LHCN-M2 (cell line): ENCODE data around the gene TOGARAM2. TPM values are rescaled to one million over a fixed set of nuclear protein-coding genes. Genes with fewer than 3 reads are reported as not detected.

Source experiments
- DNase-seq: peaks from one replicate; pipeline ENCODE4 v3.0.0-alpha.2; 2012; ENCODE audit warnings: low read depth
- total RNA-seq: library from RNA; depleted of rRNA; stranded (reverse); fragments of >200 nt; gene quantifications from 2 replicates; pipeline ENCODE4 v1.2.3, GENCODE V29; 2014

Gene TOGARAM2
- total RNA-seq, 1 experiment from 2014 or later = 0.75 TPM

DNA sequence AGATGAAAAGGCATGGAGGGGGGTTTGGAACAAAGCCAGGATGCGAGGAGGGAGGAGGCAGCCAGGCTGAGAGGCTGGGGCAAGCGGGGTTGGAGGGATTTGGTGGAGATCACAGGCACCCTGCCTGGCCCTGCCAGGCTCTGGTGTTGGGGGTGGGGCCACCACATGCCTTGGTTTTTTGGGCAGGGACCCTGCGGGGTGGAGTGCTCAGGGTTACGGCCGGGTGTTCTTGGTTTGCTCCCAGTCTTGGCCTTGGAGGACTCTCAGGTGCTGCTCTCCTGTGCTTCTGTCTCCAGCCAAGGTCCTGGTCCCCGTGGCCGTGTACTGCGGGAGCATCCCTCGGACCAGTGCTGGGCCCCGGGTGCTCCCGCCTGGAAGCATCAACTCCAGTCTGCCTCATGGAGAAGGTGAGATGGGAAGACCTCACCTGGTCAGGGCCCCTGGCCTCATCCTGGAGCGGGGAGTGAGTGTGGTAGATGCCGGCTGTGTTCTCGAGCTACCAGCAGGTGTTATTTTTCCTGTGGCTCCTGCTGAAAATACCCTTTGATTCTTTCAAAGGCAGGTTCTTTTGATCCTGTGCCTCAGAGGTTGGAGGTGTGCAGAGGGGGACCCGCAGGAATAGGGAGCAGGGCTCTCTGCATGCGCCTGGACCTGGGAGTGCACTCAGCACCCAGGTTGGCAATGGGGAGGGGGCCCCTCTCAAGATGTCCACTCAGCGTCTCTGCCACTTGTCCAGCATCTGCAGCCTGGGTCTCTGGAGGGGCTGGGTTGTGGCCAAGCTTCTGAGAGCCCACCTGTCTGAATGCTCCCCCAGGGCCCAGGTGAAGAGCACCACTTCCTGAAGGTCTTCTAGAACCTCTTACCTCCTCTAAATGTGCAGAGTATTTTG, 17.0 kb downstream of the TOGARAM2 start:
- no peak for DNase-seq

DNA sequence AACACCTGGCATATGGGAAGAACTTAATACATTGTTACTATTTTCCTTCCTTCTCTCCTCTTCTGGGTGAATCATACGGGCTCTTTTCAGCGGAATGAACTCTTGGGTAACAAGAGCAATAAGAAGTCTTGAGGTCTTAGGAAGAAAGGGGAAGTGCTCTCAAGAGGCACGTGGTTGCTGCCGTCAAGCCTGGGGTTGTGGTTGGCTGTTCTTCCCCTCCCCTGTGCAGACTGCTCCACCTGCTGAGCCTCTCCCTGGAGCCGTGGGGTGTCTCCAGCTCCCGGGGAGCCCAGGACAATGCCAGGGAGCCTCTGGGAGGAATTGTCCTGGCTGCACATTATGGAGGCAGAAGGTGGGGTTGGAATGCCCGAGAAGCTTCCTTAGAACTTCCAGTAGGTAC, 19.4 kb downstream of the TOGARAM2 start:
- DNase-seq = peak; percentile 34

DNA sequence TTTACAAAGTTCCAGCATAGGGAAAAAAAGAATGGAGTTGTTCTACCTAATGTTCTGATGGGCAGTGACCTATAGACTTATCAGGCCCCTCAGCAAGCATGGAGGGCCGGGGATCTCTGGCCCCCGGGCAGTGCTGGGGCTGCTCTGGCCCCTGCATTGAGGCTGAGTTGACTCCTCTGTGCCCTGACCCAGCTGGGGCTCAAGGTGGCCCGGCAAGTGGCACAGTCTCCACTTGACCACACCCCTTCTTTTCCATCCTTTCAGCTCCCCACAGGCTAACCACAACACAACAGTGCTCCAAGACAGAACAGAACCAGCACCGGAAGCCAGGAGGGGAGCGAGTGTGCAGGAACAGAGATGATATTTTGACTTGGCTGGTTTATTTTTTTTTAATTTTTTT, 19.9 kb downstream of the TOGARAM2 start:
- DNase-seq = no peak

DNA sequence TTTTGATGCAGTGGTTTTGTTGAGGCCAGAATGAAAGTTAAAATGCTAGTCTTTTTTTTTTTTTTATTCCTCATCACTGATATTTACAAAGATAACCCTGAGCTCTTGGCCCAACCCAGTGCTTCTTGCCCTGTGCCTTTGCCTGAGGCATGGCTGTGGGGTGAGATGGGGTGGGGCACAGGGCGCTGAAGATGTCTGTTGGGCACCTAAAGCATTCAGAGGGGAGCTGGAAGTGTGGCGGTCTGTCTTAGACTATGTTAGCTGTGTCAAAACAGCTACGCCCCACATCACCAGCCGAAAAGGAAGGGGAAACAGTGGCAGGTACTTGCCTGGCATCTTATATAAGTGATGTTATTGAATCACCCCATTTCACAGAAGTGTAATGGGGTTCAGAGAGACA, 20.7 kb downstream of the TOGARAM2 start:
- no peak for DNase-seq

DNA sequence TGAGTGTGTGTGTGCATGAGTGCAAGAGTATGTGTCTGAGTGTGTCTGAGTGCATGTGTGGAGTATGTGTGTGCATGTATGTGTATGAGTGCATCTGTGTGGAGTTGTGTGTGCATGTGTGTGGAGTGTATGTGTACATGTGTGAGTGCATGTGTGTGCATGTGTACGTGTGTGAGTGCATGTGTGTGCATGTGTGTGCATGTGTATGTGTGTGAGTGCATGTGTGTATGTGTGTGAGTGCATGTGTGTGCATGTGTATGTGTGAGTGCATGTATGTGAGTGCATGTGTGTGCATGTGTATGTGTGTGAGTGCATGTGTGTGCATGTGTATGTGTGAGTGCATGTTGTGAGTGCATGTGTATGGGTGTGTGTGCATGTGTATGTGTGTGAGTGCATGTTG, 23.7 kb downstream of the TOGARAM2 start:
- no peak for DNase-seq

DNA sequence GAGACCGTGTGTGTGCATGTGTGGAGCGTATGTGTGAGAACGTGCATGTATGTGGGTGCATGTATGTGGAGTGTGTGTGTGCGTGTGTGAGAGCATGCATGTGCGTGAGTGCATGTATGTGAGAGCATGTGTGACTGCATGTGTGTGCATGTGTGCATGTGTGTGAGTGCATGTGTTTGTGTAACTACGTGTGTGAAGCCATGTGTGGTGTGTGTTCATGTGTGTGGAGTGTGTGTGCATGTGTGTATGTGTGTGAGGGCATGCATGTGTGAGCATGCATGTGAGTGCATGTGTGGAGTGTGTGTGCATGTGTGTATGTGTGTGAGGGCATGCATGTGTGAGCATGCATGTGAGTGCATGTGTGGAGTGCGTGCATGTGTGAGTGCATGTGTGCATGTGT, 24.2 kb downstream of the TOGARAM2 start:
- no peak for DNase-seq

DNA sequence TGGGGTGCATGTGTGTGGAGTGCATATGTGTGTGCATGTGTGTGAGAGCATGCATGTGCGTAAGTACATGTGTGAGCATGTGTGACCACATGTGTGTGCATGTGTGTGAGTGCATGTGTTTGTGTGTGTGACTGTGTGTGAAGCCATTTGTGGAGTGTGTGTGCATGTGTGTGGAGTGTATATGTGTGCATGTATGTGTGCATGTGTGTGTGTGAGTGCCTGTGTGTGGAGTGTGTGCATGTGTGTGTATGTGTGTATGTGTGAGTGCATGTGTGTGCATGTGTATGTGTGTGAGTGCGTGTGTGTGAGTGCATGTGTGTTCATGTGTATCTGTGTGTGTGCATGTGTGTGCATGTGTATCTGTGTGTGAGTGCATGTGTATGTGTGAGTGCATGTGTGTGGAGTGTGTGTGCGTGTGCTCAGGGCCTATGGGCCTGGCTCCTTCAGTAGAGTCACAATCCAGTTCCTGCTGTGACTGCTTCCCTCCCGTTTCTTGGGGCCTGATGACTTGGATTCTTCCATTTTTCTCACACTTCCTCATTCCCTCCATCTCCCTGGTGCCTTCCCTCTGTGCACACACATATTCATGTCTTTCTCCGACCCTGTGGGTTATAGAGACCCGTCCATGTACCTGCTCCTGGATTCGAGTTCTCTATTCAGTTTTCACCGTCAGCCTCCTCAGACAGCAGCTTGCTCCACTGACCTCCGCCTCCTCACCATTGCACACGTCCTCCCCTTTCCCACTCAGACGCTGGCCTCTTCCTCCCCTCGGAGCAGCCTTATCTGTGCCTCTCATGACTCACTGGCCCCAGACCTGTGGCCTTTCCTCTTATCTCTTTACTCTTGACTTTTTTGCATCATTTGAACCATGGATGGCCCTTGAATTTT, 25.2 kb downstream of the TOGARAM2 start:
- DNase-seq = no peak

DNA sequence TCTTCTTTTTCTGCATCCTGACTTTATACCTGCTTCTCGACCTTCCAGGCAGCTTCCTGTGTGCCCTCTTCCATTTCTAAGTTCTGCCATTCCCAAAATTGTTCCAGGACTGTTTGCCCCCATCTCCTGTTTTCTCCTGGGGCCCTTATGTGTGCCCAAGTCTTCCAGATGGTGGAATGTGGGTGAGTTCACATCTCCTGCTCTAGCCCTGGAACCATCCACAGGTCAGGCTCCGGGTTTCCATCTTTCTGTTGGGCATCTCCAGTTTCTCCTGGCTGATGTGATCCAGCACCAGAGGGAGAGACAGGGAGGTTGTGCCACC, 25.8 kb downstream of the TOGARAM2 start:
- no peak for DNase-seq

DNA sequence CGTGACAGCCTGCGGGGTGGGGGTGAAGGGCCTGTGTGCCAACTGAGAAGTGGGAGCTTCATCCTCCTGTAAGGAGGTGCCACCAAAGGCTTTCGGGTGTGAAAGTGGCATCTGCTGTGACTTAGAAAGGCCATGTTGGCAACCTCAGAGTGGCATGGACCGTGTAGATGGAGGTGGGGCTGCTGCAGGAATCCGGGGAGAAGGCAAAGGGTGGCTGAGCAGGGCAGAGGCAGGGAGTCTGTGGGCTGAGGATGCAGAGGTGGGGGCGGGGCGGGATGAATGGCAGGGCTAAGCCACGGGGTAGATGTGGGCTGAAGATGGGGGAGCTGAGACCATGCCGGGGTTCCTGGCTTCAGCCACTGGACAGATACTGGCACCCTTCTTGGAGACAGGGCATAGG, 28.2 kb downstream of the TOGARAM2 start:
- DNase-seq = no peak

DNA sequence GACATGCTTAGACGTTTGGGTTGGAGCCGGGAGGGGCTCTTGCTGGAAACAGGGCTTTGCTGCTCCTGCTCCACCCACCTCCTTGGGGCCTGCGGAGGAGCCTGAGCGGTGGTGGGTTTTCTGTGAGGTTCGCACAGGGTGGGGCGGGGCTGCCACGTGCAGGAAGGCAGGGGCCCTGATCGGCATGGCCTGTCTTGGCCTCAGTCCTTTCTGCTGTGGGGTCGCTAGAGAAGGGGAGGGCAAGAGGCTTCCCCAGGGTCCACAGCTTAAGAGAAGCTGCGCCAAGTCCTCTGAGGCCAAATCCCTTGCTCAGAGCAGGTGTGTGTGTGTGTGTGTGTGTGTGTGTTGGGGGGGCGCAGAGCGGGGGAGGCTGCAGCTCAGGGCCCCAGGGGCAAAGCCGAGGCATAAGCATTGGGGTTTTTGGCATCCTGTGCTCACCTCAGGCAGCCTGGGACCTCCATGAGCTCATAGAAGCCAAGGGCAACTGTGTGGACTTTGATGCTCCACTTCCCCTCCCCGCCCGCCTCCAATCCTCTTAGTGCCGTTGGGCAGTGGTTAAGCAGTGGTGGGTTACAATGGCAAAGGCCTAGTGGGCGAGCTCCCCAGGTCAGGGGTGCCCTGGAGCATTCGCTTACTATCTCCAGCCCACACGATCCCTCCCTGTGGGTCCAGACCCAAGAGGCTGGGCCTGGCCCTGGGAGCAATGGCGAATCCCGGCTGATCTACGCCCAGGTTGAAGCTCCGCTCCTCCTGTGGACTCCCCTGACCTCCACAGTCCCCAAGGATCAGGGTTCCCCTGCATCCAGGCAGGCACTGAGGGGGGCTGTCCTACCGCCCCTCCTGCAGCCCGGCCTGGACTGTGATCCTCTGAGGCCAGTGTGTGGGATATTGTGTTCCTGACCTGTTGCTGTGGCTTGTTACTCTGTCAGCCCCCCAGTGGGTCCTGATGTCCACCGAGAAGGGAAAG, 28.9 kb downstream of the TOGARAM2 start:
- no peak for DNase-seq

DNA sequence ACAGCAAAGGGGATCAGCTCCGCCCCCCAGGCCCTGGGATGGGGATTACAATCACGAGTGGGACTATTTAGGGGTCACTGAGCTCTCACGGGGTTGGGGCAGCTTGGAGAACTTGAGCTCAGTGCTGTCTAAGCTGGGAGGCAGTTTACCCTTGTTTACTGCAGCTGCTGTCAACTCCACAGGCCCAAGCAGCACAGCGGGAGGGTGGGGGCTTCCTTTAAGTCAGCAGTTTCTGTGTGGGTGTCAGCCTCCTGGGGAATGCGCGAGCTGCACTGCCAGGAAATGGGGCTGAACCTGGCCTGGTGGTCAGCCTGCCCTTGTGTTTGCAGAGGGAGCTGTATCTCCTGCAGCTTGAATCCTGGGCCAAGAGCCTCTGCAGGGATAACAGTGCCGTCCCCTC, 29.8 kb downstream of the TOGARAM2 start:
- peak; percentile 85 for DNase-seq

DNA sequence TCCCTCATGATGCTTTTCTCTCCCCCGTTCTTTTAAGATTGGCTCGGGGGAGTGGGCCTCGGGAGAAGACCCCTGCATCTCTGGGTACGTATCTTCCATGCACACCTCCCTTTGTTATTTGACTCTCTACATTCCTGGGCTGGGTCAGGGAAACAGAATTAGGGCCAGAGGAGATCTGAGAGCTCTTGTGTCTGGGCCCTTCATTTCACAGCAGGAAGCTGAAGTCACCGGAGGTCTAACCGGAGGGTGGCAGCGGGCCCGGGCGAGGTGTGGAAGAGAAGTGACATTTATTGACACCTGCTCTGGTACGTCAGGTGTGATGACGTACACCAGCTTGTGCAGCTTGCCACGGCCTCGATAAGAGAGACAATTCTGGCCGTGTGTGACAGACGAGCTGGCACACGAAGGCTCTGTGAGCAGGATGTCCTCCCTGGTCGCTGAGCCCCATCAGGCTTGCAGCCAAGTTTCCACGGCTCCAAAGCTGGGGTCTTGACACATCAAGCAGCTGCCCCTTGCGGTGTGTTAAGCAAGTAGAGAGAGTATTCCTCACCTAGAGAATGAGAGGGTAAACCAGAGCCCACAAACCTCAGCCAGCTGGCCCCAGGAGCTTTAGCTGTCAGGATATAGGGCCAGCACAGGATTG, 30.4 kb downstream of the TOGARAM2 start:
- peak; percentile 89 for DNase-seq

DNA sequence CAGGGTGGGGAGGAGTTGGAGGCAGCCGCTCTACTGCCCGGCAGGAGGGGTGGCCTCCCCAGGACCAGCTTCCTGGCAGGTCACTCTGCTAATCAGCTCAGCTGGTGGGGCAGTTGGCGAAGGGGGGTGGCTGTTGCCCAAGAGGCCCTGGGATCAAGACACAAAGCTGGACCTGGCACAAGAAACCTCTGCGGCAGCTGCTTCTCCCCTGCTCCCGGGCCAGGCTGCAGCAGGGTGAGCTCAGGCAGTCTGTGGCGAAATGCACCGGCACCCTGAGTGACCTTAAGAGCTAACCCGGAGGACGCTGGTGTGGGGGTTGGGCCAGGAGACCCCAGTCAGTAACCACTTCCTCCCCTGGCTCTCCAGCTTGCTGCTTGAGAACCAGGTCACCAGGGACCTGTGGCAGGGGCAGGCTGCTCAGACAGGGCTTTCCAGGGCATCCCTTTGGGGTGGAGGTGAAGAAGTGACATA, 31.1 kb downstream of the TOGARAM2 start:
- peak; percentile 85 for DNase-seq

DNA sequence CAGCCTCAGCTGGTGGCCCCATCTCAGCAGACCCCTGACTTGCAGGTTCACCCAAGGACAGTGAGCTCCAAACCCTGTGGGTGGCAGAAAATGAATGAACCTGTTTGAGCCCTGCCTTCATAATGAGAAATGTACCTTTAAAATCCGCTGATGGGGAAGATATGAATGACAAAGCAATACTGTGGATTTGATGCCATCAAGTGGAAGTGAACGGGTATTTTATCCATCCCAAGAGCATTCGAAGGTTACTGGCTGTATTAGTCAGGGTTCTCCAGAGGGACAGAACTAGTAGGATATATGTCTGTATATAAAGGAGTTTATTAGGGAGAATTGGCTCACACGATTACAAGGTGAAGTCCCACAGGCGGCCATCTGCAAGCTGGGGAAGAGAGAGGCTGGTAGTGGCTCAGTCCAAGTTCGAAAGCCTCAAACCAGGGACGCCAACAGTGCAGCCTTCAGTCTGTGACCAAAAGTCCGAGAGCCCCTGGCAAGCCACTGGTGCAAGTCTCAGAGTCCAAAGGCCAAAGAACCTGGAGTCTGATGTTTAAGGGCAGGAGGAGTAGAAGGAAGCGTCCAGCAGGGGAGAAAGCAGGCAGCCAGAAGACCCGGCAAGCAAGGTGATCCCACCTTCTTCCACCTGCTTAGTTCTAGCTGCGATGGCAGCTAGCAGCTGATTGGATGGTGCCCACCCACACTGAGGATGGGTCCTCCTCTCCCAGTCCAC, 32.1 kb downstream of the TOGARAM2 start:
- peak; percentile 45 for DNase-seq

DNA sequence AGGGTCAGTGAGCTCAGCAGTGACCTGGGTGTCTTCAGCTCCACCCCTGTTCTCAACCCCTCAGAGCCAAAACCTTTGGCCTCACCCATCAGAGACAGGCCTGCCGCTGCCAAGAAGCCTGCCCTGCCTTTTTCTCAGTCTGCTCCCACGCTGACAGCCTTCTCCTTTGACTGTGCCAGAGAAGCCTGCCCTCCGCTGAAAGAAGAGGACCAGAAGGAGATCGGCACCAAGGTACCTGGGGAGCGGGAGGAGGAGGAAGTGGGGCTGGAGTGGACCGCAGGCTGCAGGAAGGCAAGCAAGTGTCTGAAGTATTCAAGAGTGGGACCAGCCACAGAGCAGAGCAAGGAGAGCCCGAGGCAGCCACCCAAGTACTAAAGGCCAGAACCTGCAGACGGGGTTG, 33.2 kb downstream of the TOGARAM2 start:
- no peak for DNase-seq

DNA sequence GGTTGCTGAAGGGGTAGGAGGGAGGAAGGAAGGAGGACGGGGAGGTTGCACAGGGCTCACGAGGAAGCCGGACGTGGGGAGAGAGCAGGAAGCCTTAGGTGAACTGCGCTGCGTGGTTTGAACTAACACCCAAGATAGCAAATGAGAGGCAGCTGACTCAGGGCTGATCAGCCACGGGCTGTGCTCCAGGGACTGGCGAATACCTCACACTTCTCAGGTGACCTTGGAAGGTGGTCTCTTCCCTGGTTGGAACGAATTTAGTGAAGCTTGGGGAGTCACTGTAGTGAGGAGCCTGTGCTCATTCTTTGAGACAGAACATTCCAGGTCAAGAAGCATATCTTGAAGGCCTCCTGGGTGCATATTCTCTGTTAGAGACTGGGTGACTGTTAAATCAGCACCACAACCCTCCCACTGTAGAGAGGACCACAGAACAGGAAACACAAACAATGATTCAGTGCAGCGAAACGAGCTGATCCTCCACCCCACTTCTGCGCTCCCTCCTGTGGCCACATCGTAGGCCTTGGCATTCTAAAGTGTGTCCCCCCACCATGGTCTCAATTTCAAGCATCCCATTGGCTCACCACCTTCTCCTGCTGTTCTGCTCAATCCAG, 33.8 kb downstream of the TOGARAM2 start:
- peak; percentile 78 for DNase-seq

DNA sequence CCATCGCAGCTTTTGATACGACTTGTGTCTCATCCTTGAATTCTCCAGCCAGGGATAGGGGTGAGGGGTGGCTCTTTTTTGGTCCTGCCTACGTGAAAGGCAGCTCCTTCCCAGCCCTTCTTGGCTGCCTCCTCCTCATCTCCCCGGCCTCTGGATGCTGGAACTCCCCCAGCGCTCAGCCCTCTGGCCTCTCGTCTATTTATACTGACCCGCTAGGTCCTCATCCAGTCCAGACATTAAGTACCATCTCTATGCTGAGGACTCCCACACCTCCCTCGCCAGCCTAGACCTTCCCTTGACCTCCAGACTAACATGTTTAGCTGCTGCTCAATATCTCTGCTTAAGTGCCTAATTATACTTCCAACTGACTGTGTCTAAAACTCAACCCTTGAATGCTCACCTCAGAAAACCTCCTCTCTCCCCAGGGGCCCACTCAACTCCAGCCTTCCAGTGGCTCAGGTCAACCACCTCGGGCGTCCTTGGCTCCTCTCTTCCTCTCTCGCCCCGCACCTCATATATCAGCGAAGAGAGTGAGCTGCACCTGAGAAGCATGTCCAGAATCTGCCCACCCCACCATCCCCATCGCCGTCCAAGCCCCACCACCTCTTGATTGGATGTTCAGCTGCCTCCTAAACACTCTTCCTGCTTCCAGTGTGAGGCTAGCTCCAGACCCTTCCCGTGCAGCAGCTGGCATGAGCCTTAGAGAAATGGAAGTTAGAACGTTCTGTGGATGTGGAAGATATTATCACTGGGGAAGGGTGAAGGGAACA, 34.8 kb downstream of the TOGARAM2 start:
- DNase-seq = no peak

DNA sequence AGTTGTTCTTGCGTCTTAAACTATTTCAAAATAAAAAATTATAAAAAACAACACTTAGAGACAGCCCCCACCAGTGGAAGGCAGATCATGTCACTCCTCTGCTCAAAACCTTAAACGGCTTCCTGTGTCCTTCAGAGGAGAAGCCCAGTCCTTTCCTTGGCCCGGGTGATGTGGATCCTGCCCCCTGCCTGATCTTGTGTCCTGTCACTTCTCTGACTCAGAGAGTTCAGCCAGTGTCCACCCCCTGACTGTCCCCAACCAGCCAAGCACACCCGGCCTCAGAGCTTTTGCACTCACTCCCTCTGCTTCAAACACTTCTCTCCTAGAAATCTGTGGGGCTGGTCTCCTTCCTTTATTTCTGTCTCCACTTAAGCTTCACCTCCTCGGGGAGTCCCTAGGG, 35.4 kb downstream of the TOGARAM2 start:
- no peak for DNase-seq
